ENCODE measurements around the gene KCTD3. TPM values are rescaled to one million over a fixed set of nuclear protein-coding genes. Genes with fewer than 3 reads are reported as not detected.

KCTD3 gene
- total RNA-seq, 1 donor from 2014 or later = 31.3 TPM

GRCh38 chr1:215650446-215651149, 83.5 kb downstream of the KCTD3 start:
- DNase-seq (ENCODE audit: extremely low read depth, low read depth, low spot score) = no peak

GRCh38 chr1:215651867-215652266, 84.8 kb downstream of the KCTD3 start:
- DNase-seq (ENCODE audit: extremely low read depth, low read depth, low spot score) = no peak

- no peak for DNase-seq (ENCODE audit: extremely low read depth, low read depth, low spot score)
Observed at GRCh38 chr1:215652371-215652770, 85.3 kb downstream of the KCTD3 start.

GRCh38 chr1:215657047-215657446, 89.9 kb downstream of the KCTD3 start:
- no peak for DNase-seq (ENCODE audit: extremely low read depth, low read depth, low spot score)

GRCh38 chr1:215660259-215660658, 93.2 kb downstream of the KCTD3 start:
- DNase-seq (ENCODE audit: extremely low read depth, low read depth, low spot score) = no peak

- no peak for DNase-seq (ENCODE audit: extremely low read depth, low read depth, low spot score)
Observed at GRCh38 chr1:215661033-215661432, 93.9 kb downstream of the KCTD3 start.

GRCh38 chr1:215665215-215665614, 98.1 kb downstream of the KCTD3 start:
- no peak for DNase-seq (ENCODE audit: extremely low read depth, low read depth, low spot score)

- DNase-seq (ENCODE audit: extremely low read depth, low read depth, low spot score) = no peak
Observed at GRCh38 chr1:215667761-215668160, 100.7 kb downstream of the KCTD3 start.

- no peak for DNase-seq (ENCODE audit: extremely low read depth, low read depth, low spot score)
Observed at GRCh38 chr1:215669806-215670491, 102.8 kb downstream of the KCTD3 start.
